Large intestine (tissue), 3 donors: Measurements from ENCODE around the gene BIRC6. TPM values are rescaled to one million over a fixed set of nuclear protein-coding genes. Genes with fewer than 3 reads are reported as not detected.
"Not testable (repeated sequence)": the region's sequence is repeated elsewhere in the genome, so short reads cannot be mapped to it uniquely, and the experiment has no call there.

Source experiments
- DNase-seq, 2 donors: peaks; one replicate each; pipeline versions ENCODE4 v3.0.0 to v3.0.0-alpha.2; 2013
- H3K27ac ChIP-seq: one replicate; pipeline ENCODE4 v1.5.1; 2013; ENCODE audit warnings: low read length
- H3K27me3 ChIP-seq: 2 replicates; pipeline ENCODE4 v1.6.1; 2013; ENCODE audit warnings: low read length; ENCODE audit not compliant: control insufficient read depth, insufficient read depth
- H3K36me3 ChIP-seq: 2 replicates; pipeline ENCODE4 v1.6.1; 2013; ENCODE audit warnings: low read length; ENCODE audit not compliant: control insufficient read depth, insufficient read depth
- H3K4me1 ChIP-seq: one replicate; pipeline ENCODE4 v1.6.1; 2013; ENCODE audit warnings: low read length; ENCODE audit not compliant: control insufficient read depth, insufficient read depth
- H3K4me3 ChIP-seq: one replicate; pipeline ENCODE4 v1.5.1; 2013; ENCODE audit warnings: low read length
- H3K9me3 ChIP-seq: one replicate; pipeline ENCODE4 v1.6.1; 2013; ENCODE audit warnings: mild to moderate bottlenecking, low read depth, low read length, moderate library complexity; ENCODE audit not compliant: control insufficient read depth
- WGBS: methylation state at CpG from one replicate; pipeline ENCODE4 v1.1.5; 2013; ENCODE audit warnings: low lambda C conversion rate; ENCODE audit not compliant: insufficient coverage; 5-methylcytosine and 5-hydroxymethylcytosine counted together
- polyA plus RNA-seq: library from polyadenylated mRNA; unstranded; fragments of 120-200 nt; gene quantifications from one replicate; pipeline ENCODE4 v1.2.1, GENCODE V29; 2013

The BIRC6 gene
- polyA plus RNA-seq, 1 donor: 50.7 TPM

- WGBS: no CpG with 5 or more reads among the region's 16 CpGs
Measured at GRCh38 chr2:32627441-32627813, 270.6 kb downstream of the BIRC6 start.

DNA sequence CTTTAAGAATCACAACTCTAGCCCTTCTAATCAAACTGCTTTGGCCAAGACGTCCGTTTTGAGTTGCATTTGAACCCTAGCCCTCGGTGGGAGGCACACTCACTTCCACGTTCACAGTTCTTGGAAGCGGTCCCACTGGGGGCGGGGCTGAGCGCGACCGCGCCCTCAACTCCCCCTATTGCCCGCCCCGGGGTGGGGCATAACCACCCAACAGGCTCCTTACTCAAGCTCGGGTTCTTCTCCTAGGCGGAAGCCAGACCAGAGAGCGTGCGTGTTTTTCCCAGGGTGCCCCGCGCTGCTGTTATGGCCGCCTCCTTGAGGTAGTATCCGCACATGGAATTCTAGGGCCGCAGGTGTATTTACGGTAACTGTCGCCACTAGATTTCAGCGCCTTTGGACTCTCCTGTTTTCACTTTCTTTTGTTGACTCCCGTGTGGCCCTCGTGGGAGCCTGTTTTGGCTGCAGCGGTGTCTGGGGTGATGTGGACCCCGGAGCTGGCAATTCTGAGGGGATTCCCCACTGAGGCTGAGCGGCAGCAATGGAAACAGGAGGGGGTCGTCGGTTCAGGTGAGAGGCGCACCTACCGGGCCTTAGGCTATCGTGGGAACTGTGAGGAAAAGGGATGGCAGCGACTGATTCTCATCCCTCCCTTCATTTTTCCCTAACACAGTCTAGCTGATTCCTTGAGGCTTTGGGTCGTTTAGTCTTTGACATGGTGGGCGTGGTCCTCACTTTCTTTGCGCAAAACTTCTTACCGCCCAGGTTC lies 271.2 kb downstream of the BIRC6 start, which contains the start of gene TTC27:
TSS of gene TTC27 (plus strand) at position 237 of the 766 bp plus-strand sequence. CDS start at position 480, 243 bp downstream.
- no peaks in the 10 kb centered on the region for H3K27me3 ChIP-seq
- H3K9me3 ChIP-seq: no peaks in the 10 kb centered on the region
- WGBS: no CpG with 5 or more reads among the region's 39 CpGs
- peak within 1 kb of the TSS; percentile 35 for H3K27ac ChIP-seq
- peak within 1 kb of the TSS; percentile 84 for H3K4me3 ChIP-seq
- peaks cover 8% of the 10 kb centered on the region for H3K4me1 ChIP-seq
- DNase-seq: peak; percentile 94 to 96
- H3K36me3 ChIP-seq: peaks cover 3% of the 10 kb centered on the region

More at GRCh38 chr2:32627441-32627813, 270.6 kb downstream of the BIRC6 start:
- Histone ChIP-seq H3K27me3 (no peaks in the 10 kb centered on the region), H3K4me3 (peak overlapping the region; percentile 84), H3K9me3 (no peaks in the 10 kb centered on the region), H3K27ac (peak overlapping the region; percentile 33), H3K36me3 (peaks cover 4% of the 10 kb centered on the region), H3K4me1 (peaks cover 9% of the 10 kb centered on the region)
- DNase-seq: no peak

GRCh38 chr2:32632089-32632488 lies 275.3 kb downstream of the BIRC6 start:
- Histone ChIP-seq H3K36me3 (peaks cover 23% of the 10 kb centered on the region), H3K27ac (no peak overlapping the region), H3K9me3 (no peaks in the 10 kb centered on the region), H3K4me3 (no peak overlapping the region), H3K27me3 (no peaks in the 10 kb centered on the region), H3K4me1 (peaks cover 3% of the 10 kb centered on the region)
- no peak for DNase-seq
- WGBS: no CpG with 5 or more reads among the region's 5 CpGs

DNA sequence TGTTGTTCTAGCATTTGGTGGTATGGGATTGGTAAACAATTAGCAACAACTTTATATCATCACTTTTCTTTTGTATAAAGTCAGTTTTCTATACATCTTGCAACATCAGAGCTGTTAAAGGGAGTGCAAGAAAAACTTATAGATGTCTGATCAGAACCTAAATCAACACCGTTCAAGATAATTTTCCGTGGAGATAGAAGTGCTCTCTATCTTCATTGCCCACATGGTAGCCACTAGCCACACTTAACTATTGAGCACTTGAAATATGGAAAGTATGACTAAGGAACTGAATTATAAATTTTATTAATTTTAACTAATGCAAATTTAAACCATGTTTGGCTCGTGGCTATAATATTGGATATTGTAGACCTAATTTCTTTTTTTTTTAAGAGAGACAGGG lies 276.2 kb downstream of the BIRC6 start:
- Histone ChIP-seq H3K9me3 (no peaks in the 10 kb centered on the region), H3K4me1 (no peaks in the 10 kb centered on the region), H3K36me3 (peaks cover 28% of the 10 kb centered on the region), H3K27ac (no peak overlapping the region), H3K27me3 (no peaks in the 10 kb centered on the region), H3K4me3 (no peak overlapping the region)
- WGBS: 93% methylated on average over 2 of the region's 3 CpGs
- DNase-seq: no peak

DNA sequence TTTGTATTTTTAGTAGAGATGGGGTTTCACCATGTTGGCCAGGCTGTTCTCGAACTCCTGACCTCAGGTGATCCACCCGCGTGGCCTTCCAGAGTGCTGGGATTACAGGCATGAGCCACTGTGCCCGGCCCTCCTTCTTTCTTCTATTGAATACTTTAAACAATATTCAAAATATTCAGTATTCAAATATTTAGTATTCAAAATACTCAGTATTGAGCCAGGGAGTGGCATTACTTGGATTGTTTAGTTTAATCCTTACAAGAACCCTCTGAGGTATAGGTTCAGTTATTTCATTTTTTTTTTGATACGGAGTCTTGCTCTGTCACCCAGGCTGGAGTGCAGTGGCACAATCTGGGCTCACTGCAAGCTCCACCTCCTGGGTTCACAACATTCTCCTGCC lies 281.7 kb downstream of the BIRC6 start:
- not testable (repeated sequence) for H3K4me1 ChIP-seq, H3K4me3 ChIP-seq, H3K27ac ChIP-seq, DNase-seq, H3K27me3 ChIP-seq, H3K9me3 ChIP-seq
- peaks cover 45% of the 10 kb centered on the region for H3K36me3 ChIP-seq
- 100% methylated on average over 1 of the region's 5 CpGs for WGBS

DNA sequence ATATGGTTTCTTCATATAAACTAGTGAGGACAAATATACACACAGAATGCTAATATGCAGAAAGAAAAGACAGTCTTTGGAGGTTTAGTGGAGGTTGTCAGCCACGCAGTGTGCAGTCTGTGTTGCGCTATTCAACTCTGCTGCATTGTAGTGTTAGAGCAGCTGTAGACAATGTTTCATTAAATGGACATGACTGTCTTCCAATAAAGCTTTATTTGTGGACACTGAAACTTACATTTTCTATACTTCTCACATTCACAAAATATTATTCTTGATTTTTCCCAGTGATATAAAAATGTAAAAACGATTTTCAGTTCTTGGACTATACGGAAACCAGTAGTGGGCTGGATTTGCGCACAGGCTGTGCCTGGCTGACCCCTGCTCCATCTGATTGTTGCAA lies 284.4 kb downstream of the BIRC6 start:
- Histone ChIP-seq H3K4me3 (no peak overlapping the region), H3K36me3 (peaks cover 37% of the 10 kb centered on the region), H3K27me3 (no peaks in the 10 kb centered on the region), H3K4me1 (no peaks in the 10 kb centered on the region), H3K9me3 (no peaks in the 10 kb centered on the region), H3K27ac (no peak overlapping the region)
- no CpG with 5 or more reads among the region's 5 CpGs for WGBS
- DNase-seq: no peak

- H3K4me3 ChIP-seq: no peak overlapping the region
- H3K9me3 ChIP-seq: no peaks in the 10 kb centered on the region
- H3K36me3 ChIP-seq: peaks cover 25% of the 10 kb centered on the region
- no peaks in the 10 kb centered on the region for H3K4me1 ChIP-seq
- H3K27me3 ChIP-seq: no peaks in the 10 kb centered on the region
- DNase-seq: peak in 1 of 2 donors; percentile 8
- 100% methylated on average over 1 of the region's 5 CpGs for WGBS
- no peak overlapping the region for H3K27ac ChIP-seq
Measured at GRCh38 chr2:32647180-32647651, 290.4 kb downstream of the BIRC6 start.

DNA sequence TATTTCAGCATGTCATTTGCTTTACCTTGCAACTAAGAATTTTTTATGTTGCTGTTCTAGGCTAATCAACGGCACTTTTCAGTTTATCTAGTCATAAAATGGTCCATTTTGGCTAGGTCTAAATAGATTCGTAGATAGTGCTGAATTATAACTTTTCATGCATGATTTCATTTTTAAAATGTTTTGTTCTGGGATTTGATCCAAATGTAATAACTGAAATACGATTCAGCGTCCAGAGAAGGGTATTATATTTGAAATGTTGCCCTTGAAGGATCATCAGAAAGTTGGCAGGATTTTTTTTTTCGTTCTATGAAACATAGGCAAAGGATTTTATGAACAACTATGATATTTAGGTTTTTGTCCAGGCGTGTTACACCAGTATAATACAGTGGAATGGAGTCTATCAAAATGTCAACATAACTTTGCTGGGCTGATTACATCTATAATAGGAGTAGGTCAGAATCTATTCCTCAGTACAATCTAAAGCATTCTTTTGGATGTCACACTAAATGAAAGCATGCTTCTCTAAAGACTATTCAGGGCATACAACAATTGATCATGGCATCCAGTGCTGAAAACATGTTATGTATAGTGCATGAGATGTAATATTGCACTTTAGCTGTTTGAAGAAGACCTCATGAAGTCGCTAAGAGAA lies 295.9 kb downstream of the BIRC6 start:
- peaks cover 20% of the 10 kb centered on the region for H3K36me3 ChIP-seq
- no peak for DNase-seq
- H3K9me3 ChIP-seq: no peaks in the 10 kb centered on the region
- no peak overlapping the region for H3K4me3 ChIP-seq
- H3K27me3 ChIP-seq: no peaks in the 10 kb centered on the region
- 100% methylated on average over 4 of the region's 7 CpGs for WGBS
- no peaks in the 10 kb centered on the region for H3K4me1 ChIP-seq
- H3K27ac ChIP-seq: no peak overlapping the region

DNA sequence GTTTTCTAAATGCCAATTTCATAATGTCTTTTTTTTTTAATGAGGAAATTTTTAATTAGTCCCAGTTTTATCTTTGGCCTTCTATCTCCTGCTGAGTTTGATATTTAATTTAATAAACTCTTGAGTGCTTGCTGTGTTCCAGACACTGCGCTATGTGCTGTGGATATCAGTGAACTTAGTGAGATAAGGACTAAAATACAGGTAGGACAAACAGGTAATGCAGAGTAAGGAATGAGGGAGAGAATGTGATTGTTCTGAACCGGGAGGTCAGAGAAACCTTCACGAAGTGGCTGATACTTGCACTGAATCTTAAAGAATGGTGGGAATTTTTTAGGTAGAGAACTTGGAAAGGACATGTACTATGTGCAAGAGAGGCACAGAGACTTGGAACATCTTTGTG lies 299.2 kb downstream of the BIRC6 start:
- Histone ChIP-seq H3K4me1 (no peaks in the 10 kb centered on the region), H3K36me3 (peaks cover 15% of the 10 kb centered on the region), H3K4me3 (no peak overlapping the region), H3K27ac (no peak overlapping the region), H3K9me3 (no peaks in the 10 kb centered on the region), H3K27me3 (no peaks in the 10 kb centered on the region)
- WGBS: no CpG with 5 or more reads among the region's 3 CpGs
- DNase-seq: no peak

DNA sequence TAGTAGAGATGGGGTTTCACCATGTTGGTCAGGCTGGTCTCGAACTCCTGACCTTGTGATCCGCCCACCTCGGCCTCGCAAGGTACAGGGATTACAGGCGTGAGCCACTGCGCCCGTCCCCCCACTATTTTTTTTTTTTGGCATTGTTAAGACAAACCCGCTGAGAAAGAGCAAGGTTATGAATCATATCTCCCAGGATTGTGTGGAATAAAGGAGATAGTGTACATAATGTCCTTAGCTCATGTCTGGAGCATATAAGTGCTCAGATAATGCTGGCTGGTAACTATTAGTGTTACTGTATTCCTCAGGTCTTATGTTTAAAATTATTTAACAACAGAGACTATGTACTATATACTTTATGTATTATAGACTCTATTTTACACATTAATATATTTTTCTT lies 307.0 kb downstream of the BIRC6 start:
- Histone ChIP-seq H3K27ac (no peak overlapping the region), H3K27me3 (no peaks in the 10 kb centered on the region), H3K4me3 (no peak overlapping the region), H3K36me3 (peaks cover 5% of the 10 kb centered on the region), H3K9me3 (no peaks in the 10 kb centered on the region), H3K4me1 (no peaks in the 10 kb centered on the region)
- no CpG with 5 or more reads among the region's 8 CpGs for whole genome bisulfite sequencing
- DNase-seq: no peak
